Measurements from ENCODE around the gene PPFIBP2.

The PPFIBP2 gene

GRCh38 chr11:7513234-7514098 is at the start of gene PPFIBP2:
PPFIBP2 (plus strand) TSS chr11:7513999; CDS start chr11:7549476, 35,477 bp downstream.
- FAIRE-seq, result no peak

GRCh38 chr11:7467652-7468051 is 46.1 kb upstream of the PPFIBP2 start:
- no peak for FAIRE-seq

- no peak for FAIRE-seq
Measured at GRCh38 chr11:7469351-7469865, 44.4 kb upstream of the PPFIBP2 start.

GRCh38 chr11:7471071-7471470 is 42.7 kb upstream of the PPFIBP2 start:
- no peak for FAIRE-seq

GRCh38 chr11:7473717-7474116 is 40.1 kb upstream of the PPFIBP2 start:
- no peak for FAIRE-seq

- FAIRE-seq, result no peak
Measured at GRCh38 chr11:7480113-7480512, 33.7 kb upstream of the PPFIBP2 start.

- FAIRE-seq, result no peak
Measured at GRCh38 chr11:7484131-7484530, 29.7 kb upstream of the PPFIBP2 start.

DNA sequence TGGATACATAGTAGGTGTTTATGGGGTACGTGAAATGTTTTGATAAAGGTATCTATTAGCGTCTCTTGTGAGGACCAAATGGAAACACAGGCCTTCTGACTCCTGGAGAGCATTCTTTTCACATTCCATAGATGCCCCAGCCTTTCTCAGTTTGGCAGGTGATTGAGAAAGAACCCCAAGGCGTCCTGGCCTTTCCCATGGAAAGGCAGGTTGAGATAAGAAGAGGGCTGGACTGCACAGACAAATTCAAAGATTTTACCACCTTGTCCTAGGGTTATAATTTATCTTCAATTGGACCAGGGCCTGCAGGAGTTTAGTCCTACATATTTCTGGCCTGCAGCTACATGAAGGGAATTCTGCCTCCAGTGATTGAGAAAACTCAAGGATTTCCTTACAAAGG is 29.2 kb upstream of the PPFIBP2 start:
- FAIRE-seq, result no peak

DNA sequence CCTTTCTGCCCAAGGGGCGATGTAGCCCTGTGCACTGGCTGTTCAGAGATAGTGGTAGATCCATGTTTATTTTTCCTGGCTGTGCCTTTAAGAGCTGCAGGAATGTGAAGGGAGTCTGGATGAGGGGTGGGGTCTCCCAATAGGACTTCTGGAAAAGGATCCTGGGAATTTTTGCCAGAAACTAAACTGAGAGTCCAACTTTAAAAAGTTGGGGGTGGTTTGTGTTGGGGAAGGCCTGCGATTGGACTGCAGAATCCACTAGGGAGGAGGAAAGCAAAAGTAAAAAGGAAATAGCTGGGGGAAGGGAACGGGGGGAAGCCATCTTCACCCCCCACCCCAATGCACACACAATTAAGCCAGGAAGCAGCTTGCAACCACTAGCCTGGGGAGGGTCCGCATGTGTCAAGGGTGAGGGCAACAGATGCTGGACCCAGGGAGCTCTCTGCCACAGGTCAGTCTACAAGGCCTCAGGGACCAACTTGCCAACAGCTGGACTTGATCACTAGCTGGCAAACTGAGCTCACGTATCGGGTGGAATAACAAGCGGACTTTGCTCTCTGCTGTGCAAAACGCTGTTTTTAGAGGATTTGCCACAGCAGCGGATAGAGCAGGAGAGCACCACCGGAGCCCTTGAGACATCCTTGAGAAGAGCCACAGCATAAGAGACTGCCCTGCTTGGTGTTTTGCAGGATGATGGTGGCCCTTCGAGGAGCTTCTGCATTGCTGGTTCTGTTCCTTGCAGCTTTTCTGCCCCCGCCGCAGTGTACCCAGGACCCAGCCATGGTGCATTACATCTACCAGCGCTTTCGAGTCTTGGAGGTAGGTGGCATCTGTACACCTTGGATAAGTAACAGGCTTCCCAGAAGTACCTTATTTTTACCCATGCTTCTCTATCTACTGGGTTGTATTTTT is 28.4 kb upstream of the PPFIBP2 start, which contains the start of gene OLFML1:
OLFML1 (plus strand) TSS at position 321 of the 912 bp plus-strand sequence; CDS start at position 691, 370 bp downstream.
- FAIRE-seq, result no peak

- FAIRE-seq, result no peak
Measured at GRCh38 chr11:7486098-7486780, 27.6 kb upstream of the PPFIBP2 start.

GRCh38 chr11:7486781-7487140 is 27.0 kb upstream of the PPFIBP2 start:
- no peak for FAIRE-seq

DNA sequence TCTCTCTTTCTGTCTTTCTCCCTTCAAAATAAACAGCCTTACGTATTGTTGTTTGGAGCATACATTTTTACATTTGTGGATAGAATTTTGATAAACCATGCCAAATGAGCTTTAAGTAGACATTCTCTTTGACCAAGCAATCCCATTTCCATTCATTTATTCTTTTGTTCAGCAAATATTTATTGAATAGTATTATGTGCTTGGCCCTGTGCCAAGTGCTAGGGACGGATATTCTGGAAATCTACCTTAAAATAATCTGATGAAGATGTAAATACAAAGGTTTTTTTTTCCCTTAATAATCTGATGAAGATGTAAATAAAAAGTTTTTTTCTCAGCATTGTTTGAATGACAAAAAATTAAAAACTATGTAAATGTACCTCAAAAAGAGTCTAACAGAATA is 26.4 kb upstream of the PPFIBP2 start:
- no peak for FAIRE-seq

DNA sequence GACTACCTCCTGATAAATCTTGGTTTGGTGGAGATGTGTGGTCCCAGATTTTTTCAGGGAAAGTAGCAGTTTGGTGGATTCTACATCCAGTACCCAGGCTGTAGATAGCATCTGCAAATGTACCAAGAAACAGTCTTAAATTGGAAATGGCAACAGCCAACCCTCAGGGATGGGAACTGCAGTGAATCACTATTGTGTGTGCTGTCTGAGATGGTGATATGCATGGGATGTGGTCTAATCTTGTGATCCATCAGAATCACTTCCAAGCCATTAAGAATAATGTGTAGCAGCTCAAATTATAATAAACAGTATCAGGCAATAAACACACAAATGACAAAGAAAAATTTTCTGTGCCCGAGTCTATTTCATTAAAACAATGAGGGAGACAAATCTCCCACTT is 25.1 kb upstream of the PPFIBP2 start:
- no peak for FAIRE-seq

- no peak for FAIRE-seq
Measured at GRCh38 chr11:7489376-7489775, 24.4 kb upstream of the PPFIBP2 start.

- no peak for FAIRE-seq
Measured at GRCh38 chr11:7490054-7490453, 23.7 kb upstream of the PPFIBP2 start.

DNA sequence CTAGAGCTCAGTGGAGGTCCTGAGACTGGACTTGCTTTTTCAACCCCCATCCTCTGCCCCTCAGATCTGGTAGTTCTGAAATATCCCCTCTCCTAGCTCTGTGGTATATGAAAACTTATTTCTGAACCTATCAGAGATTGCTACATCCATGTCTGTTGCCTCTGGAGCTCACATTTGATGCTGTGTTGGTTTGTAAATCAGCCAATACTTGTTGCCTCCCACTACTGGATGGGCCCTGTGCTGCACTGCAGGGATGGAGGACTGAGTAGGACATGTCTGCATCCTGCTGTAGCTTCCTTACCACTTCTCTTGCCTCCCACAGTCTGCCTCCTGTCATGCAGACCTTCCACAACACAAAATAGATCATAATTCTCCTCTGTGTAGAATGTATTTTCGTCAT is 23.3 kb upstream of the PPFIBP2 start:
- no peak for FAIRE-seq

GRCh38 chr11:7492253-7492652 is 21.5 kb upstream of the PPFIBP2 start:
- no peak for FAIRE-seq

GRCh38 chr11:7493670-7494069 is 20.1 kb upstream of the PPFIBP2 start:
- no peak for FAIRE-seq

GRCh38 chr11:7494086-7494745 is 19.6 kb upstream of the PPFIBP2 start:
- FAIRE-seq, result no peak

DNA sequence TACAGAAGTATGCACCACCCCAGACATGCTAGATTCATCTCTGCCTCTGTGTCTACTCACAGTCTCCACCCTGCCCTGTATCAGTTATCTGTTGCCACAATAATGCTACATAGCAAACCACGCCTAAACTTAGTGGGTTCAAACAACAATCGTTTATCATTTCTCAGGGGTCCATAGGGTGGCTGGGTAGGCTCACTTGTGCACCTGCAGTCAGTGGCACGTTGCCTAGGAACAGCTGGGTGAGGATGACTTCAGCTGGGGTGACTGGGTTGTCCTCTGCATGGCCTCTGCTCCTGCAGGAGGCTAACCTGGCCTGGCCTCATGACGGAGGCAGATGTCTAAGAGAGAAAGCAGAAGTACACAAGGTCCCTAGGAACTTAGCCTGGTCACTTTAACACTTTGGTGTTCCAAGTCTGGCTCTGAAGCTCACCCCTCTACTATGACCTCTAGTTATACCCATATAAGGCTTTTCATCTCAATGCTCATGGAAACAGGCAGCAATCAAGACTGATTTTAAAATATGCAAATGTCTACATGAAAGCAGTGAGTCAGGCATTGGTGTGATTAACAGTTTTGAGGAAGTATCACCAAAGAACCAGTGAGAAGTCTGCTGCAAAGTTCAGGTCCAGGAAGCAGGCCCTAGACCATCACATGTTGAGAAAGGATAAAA is 17.8 kb upstream of the PPFIBP2 start:
- FAIRE-seq, result no peak

DNA sequence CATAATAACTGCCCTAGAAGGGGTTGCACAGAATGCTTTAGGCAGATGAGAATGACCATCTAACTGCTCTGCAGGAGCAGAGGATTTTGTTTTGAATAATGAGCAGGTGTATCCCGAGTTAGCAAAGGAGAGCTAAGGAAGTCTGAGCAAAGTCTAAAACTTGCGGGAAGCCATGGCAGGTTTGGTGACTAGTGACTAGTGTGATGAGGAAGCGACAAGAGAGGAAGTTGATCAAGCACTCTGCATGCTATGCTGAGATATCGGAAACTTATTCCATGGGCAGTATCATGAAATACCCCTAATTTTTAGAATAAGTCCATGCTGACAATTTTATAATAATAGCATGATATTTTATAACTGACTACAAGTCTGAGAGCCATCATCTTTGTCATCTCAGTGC is 15.6 kb upstream of the PPFIBP2 start:
- no peak for FAIRE-seq

- FAIRE-seq, result no peak
Measured at GRCh38 chr11:7499081-7499480, 14.7 kb upstream of the PPFIBP2 start.
